MM.1S (cell line): ENCODE data around the gene CD84.
A peak's percentile ranks its signal among the peaks of the same experiment; 100 is the strongest.
"Not testable (repeated sequence)": the region's sequence is repeated elsewhere in the genome, so short reads cannot be mapped to it uniquely, and the experiment has no call there.

Experiments used
- DNase-seq: peaks from one replicate; pipeline ENCODE4 v3.0.0-alpha.2; 2015
- H2AFZ ChIP-seq: fragments of 300-600 bp; sonication (generic); 2 replicates; pipeline ENCODE4 v1.6.0; 2016; ENCODE audit warnings: antibody characterized with exemption, low read length
- H3F3A ChIP-seq: fragments of 300-600 bp; sonication (generic); 2 replicates; pipeline ENCODE4 v1.6.1; 2016; ENCODE audit warnings: mild to moderate bottlenecking, antibody characterized with exemption, low read length, moderate library complexity, mixed read lengths; ENCODE audit not compliant: insufficient read depth
- H3K27ac ChIP-seq: fragments of 300-600 bp; sonication (generic); 2 replicates; pipeline ENCODE4 v1.5.1; 2016; ENCODE audit warnings: mild to moderate bottlenecking, low read length
- H3K27me3 ChIP-seq: fragments of 300-600 bp; sonication (generic); replicated peaks from 2 replicates; pipeline ENCODE4 v1.6.0; 2016; ENCODE audit warnings: low read length; ENCODE audit not compliant: insufficient read depth
- H3K36me3 ChIP-seq: fragments of 300-600 bp; sonication (generic); replicated peaks from 2 replicates; pipeline ENCODE4 v1.6.1; 2016; ENCODE audit warnings: mild to moderate bottlenecking, low read length, mixed read lengths; ENCODE audit not compliant: insufficient read depth
- H3K4me1 ChIP-seq: fragments of 300-600 bp; sonication (generic); 2 replicates; pipeline ENCODE4 v1.6.1; 2016; ENCODE audit warnings: low read length, mixed read lengths
- H3K4me2 ChIP-seq: fragments of 300-600 bp; sonication (generic); 2 replicates; pipeline ENCODE4 v1.6.0; 2016; ENCODE audit warnings: low read depth, low read length
- H3K4me3 ChIP-seq: fragments of 300-600 bp; sonication (generic); 2 replicates; pipeline ENCODE4 v1.5.1; 2016; ENCODE audit warnings: low read length, mixed read lengths
- H3K79me2 ChIP-seq: fragments of 300-600 bp; sonication (generic); 2 replicates; pipeline ENCODE4 v1.6.1; 2016; ENCODE audit warnings: mixed run types, low read length, mixed read lengths
- H3K9ac ChIP-seq: fragments of 300-600 bp; sonication (generic); 2 replicates; pipeline ENCODE4 v1.6.1; 2016; ENCODE audit warnings: low read length, mixed read lengths
- H3K9me2 ChIP-seq: fragments of 300-600 bp; sonication (generic); replicated peaks from 2 replicates; pipeline ENCODE4 v1.6.1; 2016; ENCODE audit warnings: mild to moderate bottlenecking, low read length, mixed read lengths; ENCODE audit not compliant: insufficient read depth
- H3K9me3 ChIP-seq: fragments of 300-600 bp; sonication (generic); replicated peaks from 2 replicates; pipeline ENCODE4 v1.6.1; 2016; ENCODE audit warnings: mild to moderate bottlenecking, low read length, mixed read lengths; ENCODE audit not compliant: insufficient read depth
- H4K20me1 ChIP-seq: fragments of 300-600 bp; sonication (generic); 2 replicates; pipeline ENCODE4 v1.6.1; 2016; ENCODE audit warnings: mild to moderate bottlenecking, low read length, moderate library complexity, mixed read lengths; ENCODE audit not compliant: insufficient read depth
- EZH2 ChIP-seq: fragments of 300-600 bp; sonication (generic); optimal IDR thresholded peaks from 2 replicates; pipeline ENCODE3; 2017; ENCODE audit warnings: low read depth, mild to moderate bottlenecking, antibody characterized with exemption, low read length, mixed read lengths
- TF ChIP-seq, protein P1 (sequence below): fragments of 300-600 bp; sonication (generic); IDR thresholded peaks from 2 replicates; pipeline ENCODE4 v1.5.1; 2016; ENCODE audit warnings: antibody characterized with exemption, low read length, mixed read lengths

The CD84 gene

GRCh38 chr1:160534823-160535605, 44.3 kb downstream of the CD84 start:
- H3K27ac ChIP-seq = no peak overlapping the region
- no peaks in the 10 kb centered on the region for H3K36me3 ChIP-seq
- no peak overlapping the region for H3K9ac ChIP-seq
- peaks cover 15% of the 10 kb centered on the region for H3K4me1 ChIP-seq
- H3K4me2 ChIP-seq = no peak overlapping the region
- H3K9me3 ChIP-seq = no peaks in the 10 kb centered on the region
- no peaks in the 10 kb centered on the region for H3K27me3 ChIP-seq
- H3K4me3 ChIP-seq = no peak overlapping the region
- H3F3A ChIP-seq = peaks cover 5% of the 10 kb centered on the region
- H2AFZ ChIP-seq = no peak overlapping the region
- no peaks in the 10 kb centered on the region for H4K20me1 ChIP-seq
- no peaks in the 10 kb centered on the region for H3K79me2 ChIP-seq
- DNase-seq = no peak
- TF ChIP-seq EZH2 = no peak
- TF ChIP-seq, protein P1, sequence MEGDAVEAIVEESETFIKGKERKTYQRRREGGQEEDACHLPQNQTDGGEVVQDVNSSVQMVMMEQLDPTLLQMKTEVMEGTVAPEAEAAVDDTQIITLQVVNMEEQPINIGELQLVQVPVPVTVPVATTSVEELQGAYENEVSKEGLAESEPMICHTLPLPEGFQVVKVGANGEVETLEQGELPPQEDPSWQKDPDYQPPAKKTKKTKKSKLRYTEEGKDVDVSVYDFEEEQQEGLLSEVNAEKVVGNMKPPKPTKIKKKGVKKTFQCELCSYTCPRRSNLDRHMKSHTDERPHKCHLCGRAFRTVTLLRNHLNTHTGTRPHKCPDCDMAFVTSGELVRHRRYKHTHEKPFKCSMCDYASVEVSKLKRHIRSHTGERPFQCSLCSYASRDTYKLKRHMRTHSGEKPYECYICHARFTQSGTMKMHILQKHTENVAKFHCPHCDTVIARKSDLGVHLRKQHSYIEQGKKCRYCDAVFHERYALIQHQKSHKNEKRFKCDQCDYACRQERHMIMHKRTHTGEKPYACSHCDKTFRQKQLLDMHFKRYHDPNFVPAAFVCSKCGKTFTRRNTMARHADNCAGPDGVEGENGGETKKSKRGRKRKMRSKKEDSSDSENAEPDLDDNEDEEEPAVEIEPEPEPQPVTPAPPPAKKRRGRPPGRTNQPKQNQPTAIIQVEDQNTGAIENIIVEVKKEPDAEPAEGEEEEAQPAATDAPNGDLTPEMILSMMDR = peak; percentile 20; the same call in 1 of the 2 replicates
- no peaks in the 10 kb centered on the region for H3K9me2 ChIP-seq

DNA sequence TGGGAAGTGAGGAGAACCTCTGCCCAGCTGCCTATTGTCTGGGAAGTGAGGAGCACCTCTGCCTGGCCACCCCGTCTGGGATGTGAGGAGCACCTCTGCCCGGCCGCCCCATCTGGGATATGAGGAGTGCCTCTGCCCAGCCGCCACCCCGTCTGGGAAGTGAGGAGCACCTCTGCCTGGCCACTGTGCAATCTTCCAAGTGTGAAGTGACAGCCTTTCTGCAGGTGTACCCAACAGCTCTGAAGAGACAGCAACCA, 46.8 kb downstream of the CD84 start:
- not testable (repeated sequence) for H3K9ac ChIP-seq, H4K20me1 ChIP-seq, H3K9me2 ChIP-seq, H3K79me2 ChIP-seq, H3K9me3 ChIP-seq, H3K4me2 ChIP-seq, H3K4me1 ChIP-seq, H3K36me3 ChIP-seq, H3F3A ChIP-seq, H2AFZ ChIP-seq, H3K4me3 ChIP-seq, H3K27me3 ChIP-seq, DNase-seq, H3K27ac ChIP-seq

DNA sequence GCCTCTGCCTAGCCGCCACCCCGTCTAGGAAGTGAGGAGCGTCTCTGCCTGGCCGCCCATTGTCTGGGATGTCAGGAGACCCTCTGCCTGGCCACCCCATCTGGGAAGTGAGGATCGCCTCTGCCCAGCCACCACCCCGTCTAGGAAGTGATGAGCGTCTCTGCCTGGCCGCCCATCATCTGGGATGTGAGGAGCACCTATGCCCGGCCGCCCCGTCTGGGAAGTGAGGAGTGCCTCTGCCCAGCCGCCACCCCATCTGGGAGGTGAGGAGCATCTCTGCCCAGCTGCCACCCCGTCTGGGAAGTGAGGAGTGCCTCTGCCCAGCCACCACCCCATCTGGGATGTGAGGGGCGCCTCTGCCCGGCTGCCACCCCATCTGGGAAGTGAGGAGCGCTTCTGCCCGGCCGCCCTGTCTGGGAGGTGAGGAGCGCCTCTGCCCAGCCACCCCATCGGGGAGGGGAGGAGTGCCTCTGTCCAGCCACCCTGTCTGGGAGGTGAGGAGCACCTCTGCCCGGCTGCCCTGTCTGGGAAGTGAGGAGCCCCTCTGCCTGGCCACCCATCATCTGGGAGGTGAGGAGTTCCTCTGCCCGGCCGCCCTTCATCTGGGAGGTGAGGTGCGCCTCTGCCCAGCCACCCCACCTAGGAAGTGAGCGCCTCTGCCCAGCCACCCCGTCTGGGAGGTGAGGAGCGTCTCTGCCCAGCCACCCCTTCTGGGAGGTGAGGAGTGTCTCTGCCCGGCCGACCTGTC, 47.3 kb downstream of the CD84 start:
- not testable (repeated sequence) for H3K27me3 ChIP-seq, H3K9ac ChIP-seq, H3K9me2 ChIP-seq, H3K4me3 ChIP-seq, H3K27ac ChIP-seq, H3K79me2 ChIP-seq, H3K36me3 ChIP-seq, H3K4me1 ChIP-seq, H4K20me1 ChIP-seq, H3K9me3 ChIP-seq, H3K4me2 ChIP-seq, H2AFZ ChIP-seq, DNase-seq, H3F3A ChIP-seq

GRCh38 chr1:160529401-160529952, 49.8 kb downstream of the CD84 start:
- H2AFZ ChIP-seq, DNase-seq, H3K36me3 ChIP-seq, H3F3A ChIP-seq, H3K9me2 ChIP-seq, H3K4me2 ChIP-seq, H3K9ac ChIP-seq, H3K9me3 ChIP-seq, H3K27ac ChIP-seq, H3K79me2 ChIP-seq, H3K4me1 ChIP-seq, H4K20me1 ChIP-seq, H3K27me3 ChIP-seq, H3K4me3 ChIP-seq: not testable (repeated sequence)

DNA sequence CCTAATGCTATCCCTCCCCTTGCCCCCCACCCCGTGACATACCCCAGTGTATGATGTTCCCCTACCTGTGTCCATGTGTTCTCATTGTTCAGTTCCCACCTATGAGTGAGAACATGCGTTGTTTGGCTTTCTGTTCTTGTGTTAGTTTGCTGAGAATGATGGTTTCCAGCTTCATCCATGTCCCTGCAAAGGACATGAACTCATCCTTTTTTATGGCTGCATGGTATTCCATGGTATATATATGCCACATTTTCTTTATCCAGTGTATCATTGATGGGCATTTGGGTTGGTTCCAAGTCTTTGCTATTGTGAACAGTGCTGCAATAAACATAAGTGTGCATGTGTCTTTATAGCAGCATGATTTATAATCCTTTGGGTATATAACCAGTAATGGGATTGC, 55.5 kb downstream of the CD84 start:
- H3K9me2 ChIP-seq, DNase-seq, H3K9ac ChIP-seq, H3K79me2 ChIP-seq, H4K20me1 ChIP-seq, H3K27ac ChIP-seq, H3K36me3 ChIP-seq, H3K4me2 ChIP-seq, H2AFZ ChIP-seq, H3K27me3 ChIP-seq, H3K9me3 ChIP-seq, H3K4me3 ChIP-seq: not testable (repeated sequence)
- H3K4me1 ChIP-seq = peaks cover 33% of the 10 kb centered on the region
- H3F3A ChIP-seq = peaks cover 26% of the 10 kb centered on the region
